Left renal pelvis (tissue), 4 donors: Measurements from ENCODE around the gene FBXO47. TPM values are rescaled to one million over a fixed set of nuclear protein-coding genes. Genes with fewer than 3 reads are reported as not detected.

ENCODE experiments used
- DNase-seq, 4 donors: peaks; one replicate each; pipeline ENCODE4 v3.0.0-alpha.2; 2013; ENCODE audit warnings: low read depth in 4 of 4, low spot score in 3 of 4
- polyA plus RNA-seq, 4 donors: library from polyadenylated mRNA; unstranded; fragments of 120-200 nt; gene quantifications; one replicate each; pipeline ENCODE4 v1.2.1, GENCODE V29; 2013; ENCODE audit not compliant: insufficient read length in 4 of 4

The FBXO47 gene
- polyA plus RNA-seq, 4 donors = not detected

GRCh38 chr17:38888842-38889241 is 78.4 kb downstream of the FBXO47 start:
- no peak for DNase-seq

GRCh38 chr17:38886643-38887010 is 80.6 kb downstream of the FBXO47 start:
- DNase-seq = no peak

Other genes with a start within 250 kb of the FBXO47 start
- gene CISD3, start 237.1 kb downstream of the FBXO47 start, polyA plus RNA-seq = 10 to 100 TPM; 10.3 to 15.4 (median 11.3) TPM
- 100 to 1,000 TPM in 1 of 4 donors, 10 to 100 TPM in 3; 71.4 to 103 (median 83.1) TPM for gene PCGF2, start 219.1 kb downstream of the FBXO47 start, polyA plus RNA-seq
- gene PSMB3, start 214.7 kb downstream of the FBXO47 start, polyA plus RNA-seq = 100 to 1,000 TPM in 3 of 4 donors, 10 to 100 TPM in 1; 77.4 to 124 (median 113) TPM
- gene PIP4K2B, start 167.8 kb downstream of the FBXO47 start, polyA plus RNA-seq = 10 to 100 TPM; 77.9 to 81.5 (median 79.8) TPM
- 10 to 100 TPM; 22.1 to 30.5 (median 24.9) TPM for gene CWC25, start 142.1 kb downstream of the FBXO47 start, polyA plus RNA-seq
- gene RPL23, start 113.7 kb downstream of the FBXO47 start, polyA plus RNA-seq = 1,000 to 10,000 TPM; 2,352 to 3,215 (median 2,597) TPM
- gene LASP1, start 97.3 kb downstream of the FBXO47 start, polyA plus RNA-seq = 100 to 1,000 TPM; 140 to 149 (median 146) TPM
- gene PLXDC1, start 184.2 kb upstream of the FBXO47 start, polyA plus RNA-seq = 10 to 100 TPM in 1 of 4 donors, 1 to 10 TPM in 3; 7.2 to 15.7 (median 8.4) TPM
- gene ARL5C, start 198.8 kb upstream of the FBXO47 start, polyA plus RNA-seq = under 1 TPM in 2 of 4 donors, not detected in 2; 0.09 to 0.27 TPM
- gene CACNB1, start 230.3 kb upstream of the FBXO47 start, polyA plus RNA-seq = 10 to 100 TPM in 1 of 4 donors, 1 to 10 TPM in 3; 8.0 to 14.7 (median 8.4) TPM
- 1,000 to 10,000 TPM; 1,700 to 2,088 (median 1,890) TPM for gene RPL19, start 232.9 kb upstream of the FBXO47 start, polyA plus RNA-seq